B cell (primary cell): ENCODE data around the gene ABHD17C. TPM values are rescaled to one million over a fixed set of nuclear protein-coding genes. Genes with fewer than 3 reads are reported as not detected.

Experiments used
- ATAC-seq: fragments of 200-7000 bp; cut with Tn5 transposase; one replicate; pipeline ENCODE4 v1.10.0; 2021; ENCODE audit warnings: low read depth, mild to moderate bottlenecking, moderate number of reproducible peaks, moderate library complexity
- CTCF ChIA-PET: fragments of 350-600 bp; sonication (Branson Sonifier 250); formaldehyde crosslinking; loops from one replicate; lab custom pipeline; 2021; ENCODE audit warnings: antibody characterized with exemption, inconsistent platforms; lab: Charles Lee
- POLR2A ChIA-PET: fragments of 350-600 bp; sonication (Branson Sonifier 250); formaldehyde crosslinking; loops from one replicate; lab custom pipeline; 2021; ENCODE audit warnings: antibody characterized with exemption; lab: Charles Lee
- DNase-seq: peaks from one replicate; pipeline ENCODE4 v3.0.0; 2013
- H2AFZ ChIP-seq: 2 replicates; pipeline ENCODE4 v1.6.1; 2012; ENCODE audit warnings: mild to moderate bottlenecking, low read depth, low read length; ENCODE audit not compliant: insufficient read depth, poor library complexity, severe bottlenecking
- H3K27ac ChIP-seq, 2 donors: 1 replicate in 1 of 2; 2 replicates in 1 of 2; pipeline ENCODE4 v1.5.1; 2012 to 2013; ENCODE audit warnings: low read length in 2 of 2, mild to moderate bottlenecking in 2 of 2, moderate library complexity in 1 of 2
- H3K27me3 ChIP-seq, 4 experiments: fragments of 200-600 bp in 1 of 4; sonication (generic) in 1 of 4; replicated peaks in 1 of 4; 1 replicate in 2 of 4; 2 replicates in 2 of 4; pipeline versions ENCODE4 v1.6.1 to v1.7.0; 2013 to 2016; ENCODE audit warnings: low read length in 3 of 4, mild to moderate bottlenecking in 2 of 4, mixed read lengths in 1 of 4, moderate library complexity in 1 of 4; ENCODE audit not compliant: insufficient read depth in 4 of 4, control insufficient read depth in 3 of 4; ENCODE audit errors: control extremely low read depth in 1 of 4
- H3K36me3 ChIP-seq, 2 experiments: replicated peaks in 1 of 2; 1 replicate in 1 of 2; 2 replicates in 1 of 2; pipeline versions ENCODE4 v1.6.1 to v1.7.1; 2013; ENCODE audit warnings: low read length in 1 of 2; ENCODE audit not compliant: insufficient read depth in 2 of 2, control insufficient read depth in 1 of 2; ENCODE audit errors: control extremely low read depth in 1 of 2, extremely low read depth in 1 of 2
- H3K4me1 ChIP-seq, 2 donors: fragments of 200-600 bp in 1 of 2; sonication (generic) in 1 of 2; 1 replicate in 1 of 2; 2 replicates in 1 of 2; pipeline versions ENCODE4 v1.5.1 to v1.6.1; 2013 to 2017; ENCODE audit warnings: low read length in 2 of 2; ENCODE audit not compliant: control insufficient read depth in 2 of 2, insufficient read depth in 2 of 2
- H3K4me2 ChIP-seq: replicated peaks from 2 replicates; pipeline ENCODE3; 2012; ENCODE audit warnings: mild to moderate bottlenecking, low read depth, low read length; ENCODE audit not compliant: poor library complexity, severe bottlenecking
- H3K4me3 ChIP-seq, 5 experiments: fragments of 200-600 bp in 1 of 5; sonication (generic) in 1 of 5; 1 replicate in 3 of 5; 2 replicates in 2 of 5; pipeline versions ENCODE4 v1.5.1 to v1.7.0; 2011 to 2016; ENCODE audit warnings: low read length in 4 of 5, mild to moderate bottlenecking in 4 of 5, low read depth in 2 of 5, control low read depth in 1 of 5, moderate library complexity in 1 of 5; ENCODE audit not compliant: insufficient read depth in 1 of 5; ENCODE audit errors: control extremely low read depth in 1 of 5, extremely low read depth in 1 of 5
- H3K79me2 ChIP-seq: fragments of 200-600 bp; sonication (generic); one replicate; pipeline ENCODE4 v1.6.0; 2016; ENCODE audit warnings: low read length; ENCODE audit not compliant: control insufficient read depth, insufficient read depth
- H3K9ac ChIP-seq: fragments of 200-600 bp; sonication (generic); 2 replicates; pipeline ENCODE4 v1.6.1; 2017; ENCODE audit warnings: mild to moderate bottlenecking, low read length, moderate library complexity
- H3K9me3 ChIP-seq, 3 donors: one replicate each; pipeline versions ENCODE4 v1.6.1 to v1.7.1; 2013; ENCODE audit warnings: low read length in 2 of 3; ENCODE audit not compliant: control insufficient read depth in 2 of 3, insufficient read depth in 1 of 3; ENCODE audit errors: control extremely low read depth in 1 of 3
- H4K20me1 ChIP-seq: 2 replicates; pipeline ENCODE4 v1.6.0; 2012; ENCODE audit warnings: mild to moderate bottlenecking, low read length; ENCODE audit not compliant: insufficient read depth, control insufficient read depth, poor library complexity, severe bottlenecking
- H3K27ac Mint-ChIP-seq: one replicate; pipeline ENCODE4 v1.8.0; 2021; ENCODE audit warnings: mixed read lengths
- H3K27me3 Mint-ChIP-seq: one replicate; pipeline ENCODE4 v1.8.0; 2021; ENCODE audit warnings: mixed read lengths
- H3K4me1 Mint-ChIP-seq: one replicate; pipeline ENCODE4 v1.8.0; 2021; ENCODE audit warnings: mixed read lengths
- H3K4me3 Mint-ChIP-seq: one replicate; pipeline ENCODE4 v1.8.0; 2021; ENCODE audit warnings: mixed read lengths
- H3K9me3 Mint-ChIP-seq: one replicate; pipeline ENCODE4 v1.8.0; 2022; ENCODE audit warnings: mixed read lengths; ENCODE audit not compliant: insufficient read depth
- EZH2 ChIP-seq: IDR thresholded peaks from 2 replicates; pipeline ENCODE4 v1.6.1; 2012; ENCODE audit warnings: borderline replicate concordance, low read depth, mild to moderate bottlenecking, moderate library complexity, low read length; ENCODE audit not compliant: insufficient read depth, poor library complexity, severe bottlenecking
- WGBS: methylation state at CpG from one replicate; pipeline ENCODE4 v1.1.5; 2013; ENCODE audit warnings: missing lambda C conversion rate; ENCODE audit not compliant: insufficient coverage; 5-methylcytosine and 5-hydroxymethylcytosine counted together
- intact Hi-C: fragments of 100-400 bp; cut with micrococcal nuclease; formaldehyde crosslinking; loops from one replicate; pipeline ENCODE4 v1.10.0; 2022
- polyA plus RNA-seq: library from polyadenylated mRNA; depleted of rRNA; stranded (reverse); fragments of >200 nt; gene quantifications from 2 replicates; pipeline ENCODE4 v1.2.3, GENCODE V29; 2012
- total RNA-seq, 2 donors: library from RNA; stranded (reverse); fragments of 120-200 nt in 1 of 2; gene quantifications; 1 replicate in 1 of 2; 2 replicates in 1 of 2; pipeline versions ENCODE4 v1.2.3 to v1.2.4, GENCODE V29; 2013 to 2022
- TF ChIP-seq, protein P1 (sequence below): fragments of 200-600 bp; IDR thresholded peaks from one replicate; pipeline ENCODE4 v1.8.0; 2022; ENCODE audit warnings: antibody characterized with exemption, mild to moderate bottlenecking

Gene ABHD17C
- total and polyA plus RNA-seq, 2 donors (not counting 1 experiment from before 2014, with no cell fraction given): 0.78 to 1.9 TPM

DNA sequence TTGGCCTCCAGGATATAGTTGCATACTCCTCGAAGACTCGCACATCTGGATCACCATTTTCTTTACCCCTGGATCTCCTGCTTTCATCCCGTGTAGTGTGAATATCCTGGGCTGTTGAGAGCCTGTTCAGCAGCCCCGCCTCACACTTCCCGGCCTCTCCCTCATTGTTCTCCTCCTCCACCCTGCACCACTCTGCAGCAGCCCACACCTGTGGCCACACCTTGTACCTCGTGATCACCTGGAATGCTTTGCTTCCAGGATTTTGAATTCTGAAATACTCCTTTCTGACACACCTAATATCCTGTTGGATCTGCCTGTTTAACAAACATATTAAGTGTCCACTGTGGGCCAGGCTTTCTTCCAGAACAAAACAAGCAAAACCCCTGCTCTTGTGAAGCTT is 14.4 kb downstream of the ABHD17C start:
- Mint-ChIP-seq H3K4me1 (no peaks in the 10 kb centered on the region), H3K27me3 (no peaks in the 10 kb centered on the region), H3K27ac (no peak overlapping the region), H3K4me3 (no peak overlapping the region), H3K9me3 (no peaks in the 10 kb centered on the region)
- intact Hi-C loops: no loop called here
- Histone ChIP-seq H3K4me1 (no peaks in the 10 kb centered on the region), H3K9me3 (peaks cover 0 to under 1% (median 0%) of the 10 kb centered on the region in 3 donors), H3K27me3 (no peaks in the 10 kb centered on the region), H3K79me2 (no peaks in the 10 kb centered on the region), H4K20me1 (no peaks in the 10 kb centered on the region), H3K36me3 (no peaks in the 10 kb centered on the region), H3K4me3 (no peak overlapping the region), H3K27ac (no peak overlapping the region), H3K9ac (no peak overlapping the region), H2AFZ (no peak overlapping the region), H3K4me2 (no peak overlapping the region)
- DNase-seq (no peak), ATAC-seq (no peak)
- ChIA-PET CTCF (no interaction called here), POLR2A (no interaction called here)
- TF ChIP-seq EZH2: no peak
- TF ChIP-seq, protein P1, sequence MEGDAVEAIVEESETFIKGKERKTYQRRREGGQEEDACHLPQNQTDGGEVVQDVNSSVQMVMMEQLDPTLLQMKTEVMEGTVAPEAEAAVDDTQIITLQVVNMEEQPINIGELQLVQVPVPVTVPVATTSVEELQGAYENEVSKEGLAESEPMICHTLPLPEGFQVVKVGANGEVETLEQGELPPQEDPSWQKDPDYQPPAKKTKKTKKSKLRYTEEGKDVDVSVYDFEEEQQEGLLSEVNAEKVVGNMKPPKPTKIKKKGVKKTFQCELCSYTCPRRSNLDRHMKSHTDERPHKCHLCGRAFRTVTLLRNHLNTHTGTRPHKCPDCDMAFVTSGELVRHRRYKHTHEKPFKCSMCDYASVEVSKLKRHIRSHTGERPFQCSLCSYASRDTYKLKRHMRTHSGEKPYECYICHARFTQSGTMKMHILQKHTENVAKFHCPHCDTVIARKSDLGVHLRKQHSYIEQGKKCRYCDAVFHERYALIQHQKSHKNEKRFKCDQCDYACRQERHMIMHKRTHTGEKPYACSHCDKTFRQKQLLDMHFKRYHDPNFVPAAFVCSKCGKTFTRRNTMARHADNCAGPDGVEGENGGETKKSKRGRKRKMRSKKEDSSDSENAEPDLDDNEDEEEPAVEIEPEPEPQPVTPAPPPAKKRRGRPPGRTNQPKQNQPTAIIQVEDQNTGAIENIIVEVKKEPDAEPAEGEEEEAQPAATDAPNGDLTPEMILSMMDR: no peak
- WGBS: 93% methylated on average over 4 of the region's 6 CpGs

DNA sequence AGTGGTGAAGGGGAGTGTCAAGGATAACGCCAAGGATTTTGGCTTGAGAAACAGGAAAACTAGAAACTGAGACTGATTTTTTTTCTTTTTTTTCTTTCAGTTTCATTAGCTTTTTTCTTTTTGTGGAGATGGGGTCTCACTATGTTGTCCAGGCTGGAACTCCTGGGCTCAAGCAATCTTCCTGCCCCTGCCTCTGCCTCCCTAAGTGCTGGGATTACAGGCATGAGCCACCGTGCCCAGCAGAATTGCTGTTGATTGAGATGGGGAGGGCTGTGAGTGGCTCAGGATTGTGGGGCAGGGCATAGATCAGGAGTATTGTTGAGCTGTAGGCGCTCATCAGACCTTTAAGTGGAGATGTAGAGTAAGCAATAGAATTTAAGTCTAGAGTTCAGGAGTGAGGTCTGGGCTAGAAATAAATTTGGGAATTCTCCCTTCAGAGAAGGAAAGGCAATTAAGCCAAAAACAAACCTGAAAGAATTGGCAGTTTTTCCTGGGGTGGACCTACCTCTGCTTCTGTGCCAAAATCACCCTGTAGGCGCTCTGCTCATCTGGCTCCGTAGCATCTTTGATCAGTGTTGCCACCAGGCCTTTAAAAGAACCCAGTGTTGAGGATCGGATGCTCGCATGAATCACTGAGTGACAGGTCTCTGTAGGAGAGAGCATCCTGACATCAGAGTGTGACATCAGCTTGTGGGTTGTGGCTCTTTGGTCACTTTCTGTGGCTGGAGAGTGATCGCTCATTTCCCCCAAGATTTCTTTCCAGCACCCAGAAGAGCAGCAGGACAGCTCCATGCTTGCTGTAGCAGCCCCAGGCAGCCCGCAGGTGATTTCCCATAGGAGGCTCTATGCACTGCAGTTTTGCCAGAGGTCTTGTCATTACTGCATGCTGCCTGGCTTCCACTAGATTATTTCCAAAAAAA is 15.8 kb downstream of the ABHD17C start:
- no peak overlapping the region for H3K4me3 Mint-ChIP-seq
- Histone ChIP-seq H4K20me1 (no peaks in the 10 kb centered on the region), H3K4me1 (no peaks in the 10 kb centered on the region), H3K9me3 (no peaks in the 10 kb centered on the region), H3K27ac (no peak overlapping the region), H2AFZ (no peak overlapping the region), H3K4me3 (no peak overlapping the region), H3K9ac (no peak overlapping the region), H3K79me2 (no peaks in the 10 kb centered on the region), H3K27me3 (no peaks in the 10 kb centered on the region), H3K36me3 (no peaks in the 10 kb centered on the region), H3K4me2 (no peak overlapping the region)
- ATAC-seq: no peak
- 84% methylated on average over 8 of the region's 9 CpGs for WGBS
- TF ChIP-seq, protein P1: no peak
- H3K27ac Mint-ChIP-seq: no peak overlapping the region
- H3K4me1 Mint-ChIP-seq: no peaks in the 10 kb centered on the region
- no peaks in the 10 kb centered on the region for H3K9me3 Mint-ChIP-seq
- no peaks in the 10 kb centered on the region for H3K27me3 Mint-ChIP-seq
- CTCF ChIA-PET: no interaction called here
- no peak for DNase-seq
- intact Hi-C loops: no loop called here
- POLR2A ChIA-PET: no interaction called here
